ENCODE results near the gene ATOH8. TPM values are rescaled to one million over a fixed set of nuclear protein-coding genes. Genes with fewer than 3 reads are reported as not detected.

ATOH8 gene
- total RNA-seq, 4 donors from 2014 or later: 82.8 to 260 (median 167) TPM

GRCh38 chr2:85760371-85760770 is 6.6 kb downstream of the ATOH8 start:
- intact Hi-C loops (cut with DNase I): no loop called here
- Histone ChIP-seq H3K9me3 (no peaks in the 10 kb centered on the region), H3K4me1 (peaks cover 84 to 87% of the 10 kb centered on the region in 2 donors), H3K36me3 (peaks cover 14 to 45% of the 10 kb centered on the region in 2 donors), H3K4me3 (replicated peaks in 1 of 3) (peak overlapping the region in 1 of 3 donors; percentile 96), H3K27me3 (no peaks in the 10 kb centered on the region), H3K27ac (peak overlapping the region; percentile 67 to 99 (median 99))
- 64 to 71% methylated on average over 5 to 6 of the region's 6 CpGs for WGBS, 2 donors
- peak in 1 of 2 donors; percentile 37 for DNase-seq
- TF ChIP-seq CTCF (IDR thresholded peaks at IDR 0.05): no peak

- Histone ChIP-seq H3K9me3 (no peaks in the 10 kb centered on the region), H3K4me1 (peaks cover 88 to 89% of the 10 kb centered on the region in 2 donors), H3K36me3 (peaks cover 18 to 47% of the 10 kb centered on the region in 2 donors), H3K4me3 (replicated peaks in 1 of 3) (peak overlapping the region in 1 of 3 donors; percentile 8), H3K27me3 (no peaks in the 10 kb centered on the region), H3K27ac (peak overlapping the region; percentile 67 to 99 (median 99))
- 87 to 92% methylated on average over 8 of the region's 8 CpGs for WGBS, 2 donors
- TF ChIP-seq CTCF (IDR thresholded peaks at IDR 0.05): no peak
- no peak for TF ChIP-seq POLR2A (IDR thresholded peaks at IDR 0.05)
- no peak for DNase-seq
- intact Hi-C loops (cut with DNase I): no loop called here
These were observed 7.1 kb downstream of the ATOH8 start for GRCh38 chr2:85760872-85761271.

GRCh38 chr2:85761512-85761944 is 7.7 kb downstream of the ATOH8 start:
- no peak for DNase-seq
- 65 to 69% methylated on average over 3 of the region's 3 CpGs for WGBS, 2 donors
- Histone ChIP-seq H3K9me3 (no peaks in the 10 kb centered on the region), H3K4me1 (peaks cover 89 to 96% of the 10 kb centered on the region in 2 donors), H3K27ac (peak overlapping the region; percentile 67 to 99 (median 99)), H3K36me3 (peaks cover 21 to 52% of the 10 kb centered on the region in 2 donors), H3K4me3 (replicated peaks in 1 of 3) (peak overlapping the region in 1 of 3 donors; percentile 1), H3K27me3 (no peaks in the 10 kb centered on the region)
- intact Hi-C loops (cut with DNase I): no loop called here
- TF ChIP-seq CTCF (IDR thresholded peaks at IDR 0.05) (no peak), POLR2A (IDR thresholded peaks at IDR 0.05) (no peak)

GRCh38 chr2:85761946-85762345 is 8.2 kb downstream of the ATOH8 start:
- 86 to 92% methylated on average over 4 of the region's 4 CpGs for WGBS, 2 donors
- peak overlapping the region; percentile 67 to 99 (median 99) for H3K27ac ChIP-seq
- intact Hi-C loops (cut with DNase I): no loop called here
- DNase-seq: no peak
- no peaks in the 10 kb centered on the region for H3K27me3 ChIP-seq
- peaks cover 21 to 57% of the 10 kb centered on the region in 2 donors for H3K36me3 ChIP-seq
- TF ChIP-seq POLR2A (IDR thresholded peaks at IDR 0.05) (no peak), CTCF (IDR thresholded peaks at IDR 0.05) (no peak)
- peaks cover 89 to 98% of the 10 kb centered on the region in 2 donors for H3K4me1 ChIP-seq
- no peaks in the 10 kb centered on the region for H3K9me3 ChIP-seq
- peak overlapping the region in 1 of 3 donors; percentile 1 for H3K4me3 ChIP-seq (replicated peaks in 1 of 3)

GRCh38 chr2:85763132-85763531 is 9.3 kb downstream of the ATOH8 start:
- no peak overlapping the region for H3K4me3 ChIP-seq (replicated peaks in 1 of 3)
- H3K27me3 ChIP-seq: no peaks in the 10 kb centered on the region
- H3K27ac ChIP-seq: peak overlapping the region in 2 of 3 donors; percentile 99
- no peak for DNase-seq
- intact Hi-C loops (cut with DNase I): no loop called here
- peaks cover 84 to 98% of the 10 kb centered on the region in 2 donors for H3K4me1 ChIP-seq
- H3K9me3 ChIP-seq: no peaks in the 10 kb centered on the region
- 75 to 76% methylated on average over 4 of the region's 4 CpGs for WGBS, 2 donors
- H3K36me3 ChIP-seq: peaks cover 21 to 52% of the 10 kb centered on the region in 2 donors
- TF ChIP-seq CTCF (IDR thresholded peaks at IDR 0.05) (no peak), POLR2A (IDR thresholded peaks at IDR 0.05) (no peak)

All from thyroid gland (tissue), 4 donors.